MG63 (cell line): Measurements from ENCODE around the gene GUCY1A2. TPM values are rescaled to one million over a fixed set of nuclear protein-coding genes. Genes with fewer than 3 reads are reported as not detected.
"Not testable (repeated sequence)": the region's sequence is repeated elsewhere in the genome, so short reads cannot be mapped to it uniquely, and the experiment has no call there.

Source experiments
- DNase-seq: peaks from one replicate; pipeline ENCODE4 v3.0.0-alpha.2; 2020
- H3K27me3 ChIP-seq: fragments of 250-450 bp; sonication (Bioruptor Pico); 2 replicates; pipeline ENCODE4 v1.5.1; 2020; ENCODE audit warnings: mild to moderate bottlenecking, moderate library complexity
- H3K36me3 ChIP-seq: fragments of 250-450 bp; sonication (Bioruptor Pico); 2 replicates; pipeline ENCODE4 v1.5.1; 2020; ENCODE audit warnings: mild to moderate bottlenecking, moderate library complexity
- H3K4me3 ChIP-seq: fragments of 250-450 bp; sonication (Bioruptor Pico); 2 replicates; pipeline ENCODE4 v1.5.1; 2020; ENCODE audit warnings: mild to moderate bottlenecking, moderate library complexity
- H3K9me3 ChIP-seq: fragments of 250-450 bp; sonication (Bioruptor Pico); 2 replicates; pipeline ENCODE4 v1.5.1; 2020; ENCODE audit warnings: mild to moderate bottlenecking, moderate library complexity
- total RNA-seq: library from RNA; depleted of rRNA; stranded (reverse); fragments of >200 nt; shearing (Covaris generic); gene quantifications from 2 replicates; pipeline ENCODE4 v1.2.3, GENCODE V29; 2014; ENCODE audit warnings: low replicate concordance

The GUCY1A2 gene
- total RNA-seq, 1 experiment from 2014 or later, result 3.2 TPM

DNA sequence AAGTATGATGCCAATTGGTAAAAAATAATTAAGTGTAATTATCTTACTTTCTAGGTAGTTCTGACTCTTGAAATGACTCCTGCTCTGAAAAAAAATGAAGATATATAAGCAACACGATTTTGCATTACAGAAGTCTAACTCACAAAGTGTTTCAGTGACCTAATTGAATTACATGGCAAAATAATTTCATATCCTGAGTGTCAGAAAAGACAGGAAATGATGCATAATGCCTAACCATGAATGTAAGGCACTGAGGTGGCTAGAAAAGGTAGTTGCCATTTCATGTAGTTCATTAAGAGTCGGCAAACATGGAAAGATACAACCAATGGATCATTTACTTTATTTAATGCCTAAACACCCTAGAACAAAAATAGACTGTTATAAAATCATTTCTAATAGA lies 113.5 kb downstream of the GUCY1A2 start:
- Histone ChIP-seq H3K4me3 (no peak overlapping the region), H3K27me3 (no peaks in the 10 kb centered on the region), H3K9me3 (no peaks in the 10 kb centered on the region; the same call in 1 of the 2 replicates), H3K36me3 (no peaks in the 10 kb centered on the region)
- no peak for DNase-seq

GRCh38 chr11:106889718-106890117 lies 128.6 kb downstream of the GUCY1A2 start:
- Histone ChIP-seq H3K36me3 (no peaks in the 10 kb centered on the region), H3K9me3 (no peaks in the 10 kb centered on the region), H3K27me3 (no peaks in the 10 kb centered on the region), H3K4me3 (no peak overlapping the region)
- DNase-seq, result no peak

GRCh38 chr11:106888386-106888785 lies 129.9 kb downstream of the GUCY1A2 start:
- H3K36me3 ChIP-seq, result no peaks in the 10 kb centered on the region
- no peak for DNase-seq
- no peaks in the 10 kb centered on the region for H3K27me3 ChIP-seq
- no peak overlapping the region for H3K4me3 ChIP-seq
- no peaks in the 10 kb centered on the region for H3K9me3 ChIP-seq

DNA sequence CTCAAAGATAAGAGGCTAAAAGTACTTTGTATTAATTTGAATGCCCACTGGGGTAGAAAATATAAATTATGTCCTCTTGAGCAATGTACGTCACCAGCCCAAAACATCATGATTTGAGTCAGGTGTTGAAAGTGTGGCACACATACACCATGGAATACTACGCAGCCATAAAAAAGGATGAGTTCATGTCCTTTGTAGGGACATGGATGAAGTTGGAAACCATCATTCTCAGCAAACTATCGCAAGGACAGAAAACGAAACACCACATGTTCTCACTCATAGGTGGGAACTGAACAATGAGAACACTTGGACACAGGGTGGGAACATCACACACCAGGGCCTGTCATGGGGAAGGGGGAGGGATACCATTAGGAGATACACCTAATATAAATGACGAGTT lies 134.6 kb downstream of the GUCY1A2 start:
- DNase-seq, H3K27me3 ChIP-seq, H3K36me3 ChIP-seq, H3K4me3 ChIP-seq, H3K9me3 ChIP-seq: not testable (repeated sequence)

DNA sequence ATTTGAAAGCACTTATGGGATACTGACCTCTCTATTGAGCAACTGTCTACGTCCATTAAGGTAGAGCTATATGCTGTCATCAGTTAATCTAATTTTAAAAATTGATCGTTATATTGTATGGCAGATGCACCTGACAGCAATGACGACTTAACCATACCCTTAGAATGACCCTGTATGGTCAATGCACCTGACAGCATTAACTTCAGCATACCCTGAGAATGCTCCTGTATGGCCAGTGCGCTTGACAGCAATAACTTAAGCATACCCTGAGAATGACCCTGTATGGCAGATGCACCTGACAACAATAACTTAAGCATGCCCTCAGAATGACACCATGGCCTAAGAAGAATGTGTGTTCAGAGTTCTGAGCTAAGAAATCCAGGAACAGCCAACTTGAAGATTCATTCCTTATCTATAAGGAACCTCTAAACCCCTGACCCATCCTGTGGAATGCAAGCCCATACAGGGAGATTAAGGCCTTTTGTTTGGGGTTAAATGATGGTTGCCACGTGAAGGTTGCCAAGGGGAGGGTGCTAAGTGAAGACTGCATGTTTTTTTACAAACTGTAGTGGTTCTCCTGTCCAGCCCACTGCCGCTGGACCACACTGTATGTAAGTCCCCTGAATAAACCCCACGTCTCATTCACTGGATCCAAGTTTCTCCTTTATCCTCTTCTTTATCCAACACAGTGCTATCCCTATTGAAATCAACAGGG lies 138.3 kb downstream of the GUCY1A2 start:
- Histone ChIP-seq H3K9me3 (no peaks in the 10 kb centered on the region), H3K36me3 (no peaks in the 10 kb centered on the region), H3K27me3 (no peaks in the 10 kb centered on the region), H3K4me3 (no peak overlapping the region)
- DNase-seq, result no peak

DNA sequence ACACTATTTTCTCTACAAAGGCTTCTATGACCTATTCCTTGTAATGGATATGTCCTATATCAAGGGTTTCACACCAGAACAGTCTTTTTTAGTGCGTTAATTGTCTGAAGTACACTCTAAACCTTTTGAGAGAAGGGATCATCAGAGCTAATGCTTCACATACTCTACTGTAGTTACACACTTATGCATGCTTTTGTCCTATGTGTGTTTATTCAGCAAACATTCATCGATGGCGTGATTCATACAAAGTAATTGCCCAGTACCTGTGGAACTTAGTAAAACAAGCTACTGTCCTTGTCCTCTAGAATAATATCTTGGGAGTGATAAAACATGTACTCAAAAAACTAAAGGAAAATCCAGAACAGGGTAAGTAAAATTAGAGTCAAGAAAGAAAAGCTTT lies 139.2 kb downstream of the GUCY1A2 start:
- Histone ChIP-seq H3K4me3 (no peak overlapping the region), H3K9me3 (no peaks in the 10 kb centered on the region), H3K27me3 (no peaks in the 10 kb centered on the region), H3K36me3 (no peaks in the 10 kb centered on the region)
- no peak for DNase-seq

DNA sequence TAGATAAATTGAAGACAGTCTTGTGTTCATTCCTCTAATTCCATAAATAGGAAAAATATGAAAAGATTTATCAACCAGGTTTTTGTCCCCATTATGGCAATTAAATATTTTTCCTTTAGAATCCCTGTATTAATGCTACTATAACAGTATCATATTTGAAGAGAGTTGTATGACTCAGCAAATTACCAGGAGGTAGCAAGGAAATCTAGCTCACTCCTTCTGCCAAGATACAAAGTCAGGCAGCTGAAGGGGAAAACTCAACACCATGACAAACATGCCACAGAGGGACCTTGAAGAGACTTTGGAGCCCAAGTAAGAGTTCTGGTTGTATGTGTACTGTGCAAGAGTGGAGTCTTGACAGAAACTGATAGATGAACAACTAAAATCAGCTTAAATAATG lies 143.3 kb downstream of the GUCY1A2 start:
- Histone ChIP-seq H3K36me3 (no peaks in the 10 kb centered on the region), H3K9me3 (no peaks in the 10 kb centered on the region), H3K4me3 (no peak overlapping the region), H3K27me3 (no peaks in the 10 kb centered on the region)
- DNase-seq, result no peak

DNA sequence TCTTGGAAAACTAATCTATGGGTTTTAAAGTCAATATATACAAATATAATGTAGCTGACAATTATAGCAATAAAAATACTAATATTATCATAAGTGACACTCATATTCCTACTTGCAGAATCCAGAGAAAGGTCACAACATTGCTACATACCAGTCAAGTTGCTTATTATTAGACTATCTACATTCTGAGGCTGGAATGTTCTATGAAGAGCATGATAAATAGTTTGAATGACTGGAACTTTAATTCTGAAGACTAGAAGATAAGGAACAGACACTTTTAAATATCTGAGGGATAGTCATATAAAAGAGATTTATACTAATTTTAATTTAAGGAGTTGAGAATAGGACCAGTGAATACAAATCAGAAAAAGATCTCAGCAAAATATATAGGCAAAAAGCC lies 146.0 kb downstream of the GUCY1A2 start:
- H3K27me3 ChIP-seq, result no peaks in the 10 kb centered on the region
- no peak for DNase-seq
- no peak overlapping the region for H3K4me3 ChIP-seq
- no peaks in the 10 kb centered on the region for H3K9me3 ChIP-seq
- no peaks in the 10 kb centered on the region for H3K36me3 ChIP-seq

GRCh38 chr11:106858200-106858599 lies 160.1 kb downstream of the GUCY1A2 start:
- Histone ChIP-seq H3K9me3 (peaks cover under 1% of the 10 kb centered on the region; the same call in 1 of the 2 replicates), H3K36me3 (no peaks in the 10 kb centered on the region), H3K27me3 (no peaks in the 10 kb centered on the region), H3K4me3 (no peak overlapping the region)
- no peak for DNase-seq

- H3K4me3 ChIP-seq, result no peak overlapping the region
- H3K27me3 ChIP-seq, result no peaks in the 10 kb centered on the region
- H3K9me3 ChIP-seq, result peaks cover 9% of the 10 kb centered on the region
- DNase-seq, result no peak
- H3K36me3 ChIP-seq, result no peaks in the 10 kb centered on the region
These were observed 161.7 kb downstream of the GUCY1A2 start for GRCh38 chr11:106856566-106856965.

GRCh38 chr11:106854429-106854828 lies 163.8 kb downstream of the GUCY1A2 start:
- no peak for DNase-seq
- Histone ChIP-seq H3K4me3 (no peak overlapping the region), H3K9me3 (peaks cover 9% of the 10 kb centered on the region), H3K36me3 (no peaks in the 10 kb centered on the region), H3K27me3 (no peaks in the 10 kb centered on the region)

DNA sequence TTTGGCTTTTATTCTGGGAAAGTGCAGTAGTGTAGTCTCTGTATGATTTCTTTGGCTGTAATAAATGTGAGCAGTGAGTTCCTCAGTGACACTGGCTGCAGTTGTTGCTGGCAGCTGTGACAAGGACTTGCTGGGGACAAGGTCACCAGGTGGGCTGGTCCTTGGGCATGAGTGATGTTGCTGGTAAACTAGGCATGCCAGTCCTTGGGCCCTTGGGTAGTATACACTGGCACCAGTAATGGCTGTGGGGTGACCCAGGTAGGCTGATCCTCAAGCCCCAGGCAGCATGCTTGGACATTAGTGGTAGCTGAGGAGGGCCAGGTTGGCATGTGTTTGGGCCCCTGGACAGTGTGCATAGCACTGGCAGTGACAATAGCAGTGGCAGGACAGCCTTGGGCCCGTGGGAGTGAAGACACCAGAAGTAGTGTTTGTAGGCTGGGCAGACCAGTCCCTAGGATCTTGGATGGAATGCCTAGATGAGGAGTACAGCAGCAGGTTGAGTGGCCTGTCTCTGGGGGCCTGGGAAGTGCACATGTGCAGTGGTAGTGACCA lies 164.3 kb downstream of the GUCY1A2 start:
- no peaks in the 10 kb centered on the region for H3K27me3 ChIP-seq
- H3K4me3 ChIP-seq, result no peak overlapping the region
- peaks cover 9% of the 10 kb centered on the region for H3K9me3 ChIP-seq
- DNase-seq, result no peak
- H3K36me3 ChIP-seq, result no peaks in the 10 kb centered on the region

DNA sequence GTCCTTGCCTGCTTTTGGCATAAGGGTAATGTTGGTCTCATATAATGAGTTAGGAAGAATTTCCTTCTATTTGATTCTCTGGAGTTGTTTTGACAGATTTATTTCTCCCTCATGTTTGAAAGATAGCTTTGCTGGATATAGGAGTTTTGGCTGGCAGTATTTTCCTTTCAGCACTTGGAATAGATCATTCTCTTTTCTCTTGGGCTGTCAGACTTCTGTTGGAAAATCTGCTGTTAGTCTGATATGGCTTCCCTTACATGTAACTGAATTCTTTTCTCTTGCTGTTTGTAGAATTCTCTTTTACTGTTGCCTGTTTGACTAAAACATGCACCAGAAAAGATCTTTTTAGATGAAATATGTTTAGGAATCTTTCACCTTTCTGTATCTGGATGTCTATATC lies 165.5 kb downstream of the GUCY1A2 start:
- Histone ChIP-seq H3K27me3 (no peaks in the 10 kb centered on the region), H3K36me3 (no peaks in the 10 kb centered on the region), H3K4me3 (no peak overlapping the region), H3K9me3 (peaks cover 9% of the 10 kb centered on the region)
- no peak for DNase-seq

- H3K27me3 ChIP-seq, result no peaks in the 10 kb centered on the region
- peaks cover 9% of the 10 kb centered on the region for H3K9me3 ChIP-seq
- no peaks in the 10 kb centered on the region for H3K36me3 ChIP-seq
- H3K4me3 ChIP-seq, result no peak overlapping the region
- DNase-seq, result peak; percentile 23
These were observed 169.8 kb downstream of the GUCY1A2 start for GRCh38 chr11:106848526-106848925.

- DNase-seq, result no peak
- H3K9me3 ChIP-seq, result no peaks in the 10 kb centered on the region
- H3K27me3 ChIP-seq, result no peaks in the 10 kb centered on the region
- H3K36me3 ChIP-seq, result no peaks in the 10 kb centered on the region
- no peak overlapping the region for H3K4me3 ChIP-seq
These were observed 176.1 kb downstream of the GUCY1A2 start for GRCh38 chr11:106842134-106842533.

DNA sequence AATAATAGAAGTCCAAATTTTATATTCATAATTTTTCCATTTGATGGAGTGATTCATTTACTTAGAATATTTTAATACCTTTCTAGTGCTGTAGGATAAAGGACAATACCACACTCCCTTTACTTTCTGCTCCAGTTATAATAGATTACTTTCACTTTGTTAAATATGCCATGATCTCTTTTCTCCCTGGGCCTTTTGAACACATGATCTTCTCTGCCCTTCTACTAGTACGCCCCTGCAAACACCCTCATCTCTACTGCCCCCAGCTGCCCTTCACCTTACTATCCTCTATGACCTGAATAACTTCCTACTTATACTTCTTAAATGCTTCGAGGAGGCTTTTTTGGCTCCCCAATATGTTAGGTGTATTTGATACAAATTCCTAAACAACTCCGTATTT lies 177.3 kb downstream of the GUCY1A2 start:
- Histone ChIP-seq H3K36me3 (no peaks in the 10 kb centered on the region), H3K9me3 (no peaks in the 10 kb centered on the region), H3K4me3 (no peak overlapping the region), H3K27me3 (no peaks in the 10 kb centered on the region)
- DNase-seq, result no peak

DNA sequence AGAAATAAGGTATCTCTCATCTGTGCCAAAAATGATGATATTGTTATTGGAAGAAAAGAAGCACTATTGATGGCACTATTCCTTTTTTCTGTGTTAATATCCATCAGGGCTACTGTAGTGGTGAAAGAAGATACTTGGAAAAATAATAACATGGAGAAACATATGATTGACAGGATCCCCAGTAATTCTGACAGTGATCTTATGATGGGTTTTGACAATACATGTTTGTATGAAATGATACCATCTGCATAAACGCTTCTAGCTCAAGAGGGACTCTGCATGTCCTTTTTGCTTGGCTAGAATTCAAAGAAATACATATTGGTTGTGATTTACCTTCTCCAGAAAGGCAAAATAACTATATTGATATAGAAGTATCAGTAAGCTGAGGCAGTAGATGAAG lies 178.1 kb downstream of the GUCY1A2 start:
- H3K9me3 ChIP-seq, result no peaks in the 10 kb centered on the region
- H3K4me3 ChIP-seq, result no peak overlapping the region
- H3K36me3 ChIP-seq, result no peaks in the 10 kb centered on the region
- H3K27me3 ChIP-seq, result no peaks in the 10 kb centered on the region
- DNase-seq, result no peak

- H3K36me3 ChIP-seq, result no peaks in the 10 kb centered on the region
- no peak for DNase-seq
- H3K4me3 ChIP-seq, result no peak overlapping the region
- H3K9me3 ChIP-seq, result no peaks in the 10 kb centered on the region
- H3K27me3 ChIP-seq, result no peaks in the 10 kb centered on the region
These were observed 183.7 kb downstream of the GUCY1A2 start for GRCh38 chr11:106834567-106834966.
